GM18868 (cell line): ENCODE results near the gene CD34.
"Not testable (repeated sequence)": the region's sequence is repeated elsewhere in the genome, so short reads cannot be mapped to it uniquely, and the experiment has no call there.

Experiments
- ATAC-seq: cut with Tn5 transposase; IDR thresholded peaks from one replicate; pipeline ENCODE4 v1.9.1; 2021; ENCODE audit warnings: mild to moderate bottlenecking, moderate library complexity; ENCODE audit not compliant: unreplicated experiment

CD34 gene

GRCh38 chr1:207910591-207911354 lies at the start of gene CD34:
CD34 (minus strand) TSS chr1:207911125; CDS start chr1:207911080, 45 bp downstream.
- ATAC-seq: no peak

GRCh38 chr1:207960346-207960745 lies 49.4 kb upstream of the CD34 start:
- ATAC-seq: no peak

GRCh38 chr1:207959910-207960309 lies 49.0 kb upstream of the CD34 start:
- ATAC-seq: no peak

GRCh38 chr1:207959141-207959825 lies 48.4 kb upstream of the CD34 start:
- ATAC-seq: no peak

GRCh38 chr1:207958376-207959139 lies 47.6 kb upstream of the CD34 start:
- no peak for ATAC-seq

- no peak for ATAC-seq
Observed at GRCh38 chr1:207956986-207957385, 46.1 kb upstream of the CD34 start.

GRCh38 chr1:207954104-207954503 lies 43.2 kb upstream of the CD34 start:
- ATAC-seq: no peak

GRCh38 chr1:207952617-207953542 lies 42.0 kb upstream of the CD34 start:
- ATAC-seq: no peak

- no peak for ATAC-seq
Observed at GRCh38 chr1:207951652-207952051, 40.7 kb upstream of the CD34 start.

- ATAC-seq: no peak
Observed at GRCh38 chr1:207950750-207951149, 39.8 kb upstream of the CD34 start.

- ATAC-seq: no peak
Observed at GRCh38 chr1:207949571-207950195, 38.8 kb upstream of the CD34 start.

- no peak for ATAC-seq
Observed at GRCh38 chr1:207948536-207949250, 37.8 kb upstream of the CD34 start.

- ATAC-seq: no peak
Observed at GRCh38 chr1:207946756-207947155, 35.8 kb upstream of the CD34 start.

- no peak for ATAC-seq
Observed at GRCh38 chr1:207944571-207944970, 33.6 kb upstream of the CD34 start.

GRCh38 chr1:207942337-207942741 lies 31.4 kb upstream of the CD34 start:
- not testable (repeated sequence) for ATAC-seq

GRCh38 chr1:207941665-207942064 lies 30.7 kb upstream of the CD34 start:
- no peak for ATAC-seq

- ATAC-seq: no peak
Observed at GRCh38 chr1:207938016-207938415, 27.1 kb upstream of the CD34 start.

GRCh38 chr1:207937204-207937603 lies 26.3 kb upstream of the CD34 start:
- no peak for ATAC-seq

- ATAC-seq: peak; percentile 80
Observed at GRCh38 chr1:207935166-207935583, 24.2 kb upstream of the CD34 start.
